ENCODE results near the gene CALCOCO1.
"Not testable (repeated sequence)": the region's sequence is repeated elsewhere in the genome, so short reads cannot be mapped to it uniquely, and the experiment has no call there.

CALCOCO1 gene

GRCh38 chr12:53725824-53726223, 1.4 kb downstream of the CALCOCO1 start:
- TF ChIP-seq CTCF (conservative IDR thresholded peaks at IDR 0.05; ENCODE audit: low read depth, low read length), result no peak
- DNase-seq (ENCODE audit: low read depth), result no peak
- peak overlapping the region; percentile 99 for H3K4me3 ChIP-seq (ENCODE audit: low read length)

GRCh38 chr12:53722450-53723041, 4.7 kb downstream of the CALCOCO1 start:
- TF ChIP-seq CTCF (conservative IDR thresholded peaks at IDR 0.05; ENCODE audit: low read depth, low read length), result no peak
- H3K4me3 ChIP-seq (ENCODE audit: low read length), result no peak overlapping the region
- DNase-seq (ENCODE audit: low read depth), result no peak

- no peak overlapping the region for H3K4me3 ChIP-seq (ENCODE audit: low read length)
- TF ChIP-seq CTCF (conservative IDR thresholded peaks at IDR 0.05; ENCODE audit: low read depth, low read length), result no peak
- no peak for DNase-seq (ENCODE audit: low read depth)
Observed at GRCh38 chr12:53720946-53721345, 6.3 kb downstream of the CALCOCO1 start.

GRCh38 chr12:53719649-53720048, 7.6 kb downstream of the CALCOCO1 start:
- no peak for TF ChIP-seq CTCF (conservative IDR thresholded peaks at IDR 0.05; ENCODE audit: low read depth, low read length)
- no peak for DNase-seq (ENCODE audit: low read depth)
- no peak overlapping the region for H3K4me3 ChIP-seq (ENCODE audit: low read length)

GRCh38 chr12:53718567-53718966, 8.7 kb downstream of the CALCOCO1 start:
- H3K4me3 ChIP-seq (ENCODE audit: low read length); DNase-seq (ENCODE audit: low read depth): not testable (repeated sequence)

- TF ChIP-seq CTCF (conservative IDR thresholded peaks at IDR 0.05; ENCODE audit: low read depth, low read length), result no peak
- no peak for DNase-seq (ENCODE audit: low read depth)
- no peak overlapping the region for H3K4me3 ChIP-seq (ENCODE audit: low read length)
Observed at GRCh38 chr12:53717319-53717718, 9.9 kb downstream of the CALCOCO1 start.

GRCh38 chr12:53714004-53714403, 13.2 kb downstream of the CALCOCO1 start:
- DNase-seq (ENCODE audit: low read depth), result no peak
- TF ChIP-seq CTCF (conservative IDR thresholded peaks at IDR 0.05; ENCODE audit: low read depth, low read length), result no peak
- no peak overlapping the region for H3K4me3 ChIP-seq (ENCODE audit: low read length)

GRCh38 chr12:53713516-53713915, 13.7 kb downstream of the CALCOCO1 start:
- no peak for TF ChIP-seq CTCF (conservative IDR thresholded peaks at IDR 0.05; ENCODE audit: low read depth, low read length)
- no peak overlapping the region for H3K4me3 ChIP-seq (ENCODE audit: low read length)
- DNase-seq (ENCODE audit: low read depth), result no peak
